GM21786 (cell line): ENCODE measurements around the gene MAPK13.
"Not testable (repeated sequence)": the region's sequence is repeated elsewhere in the genome, so short reads cannot be mapped to it uniquely, and the experiment has no call there.

Experiments used
- ATAC-seq: cut with Tn5 transposase; IDR thresholded peaks from one replicate; pipeline ENCODE4 v1.9.1; 2021; ENCODE audit not compliant: unreplicated experiment

Gene MAPK13

GRCh38 chr6:36126553-36127458, 3.5 kb upstream of the MAPK13 start:
- ATAC-seq = no peak

GRCh38 chr6:36127462-36128016, 2.8 kb upstream of the MAPK13 start:
- ATAC-seq = no peak

- ATAC-seq = no peak
Measured at GRCh38 chr6:36128073-36128472, 2.2 kb upstream of the MAPK13 start.

- ATAC-seq = no peak
Measured at GRCh38 chr6:36128793-36129192, 1.5 kb upstream of the MAPK13 start.

- not testable (repeated sequence) for ATAC-seq
Measured at GRCh38 chr6:36129334-36129733, 979 bp upstream of the MAPK13 start.

GRCh38 chr6:36130667-36131510, 576 bp downstream of the MAPK13 start:
- ATAC-seq = no peak

GRCh38 chr6:36131511-36132245, 1.4 kb downstream of the MAPK13 start:
- peak; percentile 93 for ATAC-seq

GRCh38 chr6:36132246-36132895, 2.1 kb downstream of the MAPK13 start:
- ATAC-seq = no peak

- ATAC-seq = no peak
Measured at GRCh38 chr6:36133148-36133547, 2.8 kb downstream of the MAPK13 start.

GRCh38 chr6:36133912-36134311, 3.6 kb downstream of the MAPK13 start:
- no peak for ATAC-seq

GRCh38 chr6:36135053-36135731, 4.9 kb downstream of the MAPK13 start:
- no peak for ATAC-seq

GRCh38 chr6:36136034-36136433, 5.7 kb downstream of the MAPK13 start:
- ATAC-seq = no peak

- ATAC-seq = no peak
Measured at GRCh38 chr6:36136551-36136950, 6.2 kb downstream of the MAPK13 start.

GRCh38 chr6:36138667-36139066, 8.4 kb downstream of the MAPK13 start:
- ATAC-seq = no peak

GRCh38 chr6:36139431-36139830, 9.1 kb downstream of the MAPK13 start:
- no peak for ATAC-seq

GRCh38 chr6:36139991-36140710, 9.8 kb downstream of the MAPK13 start:
- no peak for ATAC-seq

GRCh38 chr6:36141091-36141490, 10.8 kb downstream of the MAPK13 start:
- no peak for ATAC-seq

GRCh38 chr6:36141961-36142360, 11.6 kb downstream of the MAPK13 start:
- ATAC-seq = no peak
